Measurements from ENCODE around the gene TMEM41A.

DNA sequence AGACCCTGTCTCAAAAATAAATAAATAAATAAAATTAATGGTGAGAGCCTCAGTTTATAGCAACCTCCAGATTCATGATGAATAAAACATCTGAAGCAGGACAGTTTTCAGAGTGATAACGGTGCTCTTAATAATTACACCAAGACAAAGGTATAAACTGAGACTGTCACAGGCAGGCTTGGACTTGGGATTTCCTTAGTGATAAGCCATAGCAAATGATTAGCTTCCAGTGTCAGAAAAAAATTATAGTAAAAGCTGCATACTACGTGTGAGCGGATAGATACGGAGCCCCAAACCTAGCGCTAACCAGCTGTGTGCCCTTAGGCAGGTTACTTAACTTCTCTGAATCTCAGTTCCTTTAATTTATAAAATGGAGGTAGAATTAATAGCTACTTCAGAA is 32.0 kb upstream of the TMEM41A start:
- TF ChIP-seq EZH2 (IDR thresholded peaks at IDR 0.05; ENCODE audit: borderline replicate concordance, low read depth, low read length, severe bottlenecking): no peak
- TF ChIP-seq, protein P1, sequence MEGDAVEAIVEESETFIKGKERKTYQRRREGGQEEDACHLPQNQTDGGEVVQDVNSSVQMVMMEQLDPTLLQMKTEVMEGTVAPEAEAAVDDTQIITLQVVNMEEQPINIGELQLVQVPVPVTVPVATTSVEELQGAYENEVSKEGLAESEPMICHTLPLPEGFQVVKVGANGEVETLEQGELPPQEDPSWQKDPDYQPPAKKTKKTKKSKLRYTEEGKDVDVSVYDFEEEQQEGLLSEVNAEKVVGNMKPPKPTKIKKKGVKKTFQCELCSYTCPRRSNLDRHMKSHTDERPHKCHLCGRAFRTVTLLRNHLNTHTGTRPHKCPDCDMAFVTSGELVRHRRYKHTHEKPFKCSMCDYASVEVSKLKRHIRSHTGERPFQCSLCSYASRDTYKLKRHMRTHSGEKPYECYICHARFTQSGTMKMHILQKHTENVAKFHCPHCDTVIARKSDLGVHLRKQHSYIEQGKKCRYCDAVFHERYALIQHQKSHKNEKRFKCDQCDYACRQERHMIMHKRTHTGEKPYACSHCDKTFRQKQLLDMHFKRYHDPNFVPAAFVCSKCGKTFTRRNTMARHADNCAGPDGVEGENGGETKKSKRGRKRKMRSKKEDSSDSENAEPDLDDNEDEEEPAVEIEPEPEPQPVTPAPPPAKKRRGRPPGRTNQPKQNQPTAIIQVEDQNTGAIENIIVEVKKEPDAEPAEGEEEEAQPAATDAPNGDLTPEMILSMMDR (IDR thresholded peaks at IDR 0.05; ENCODE audit: borderline replicate concordance, extremely low read depth, low read length, poor library complexity, severe bottlenecking): no peak
